Thyroid gland (tissue), 4 donors: Measurements from ENCODE around the gene MCF2L.

Experiments used
- POLR2A ChIP-seq, 2 donors: fragments of 450-650 bp; IDR thresholded peaks; one replicate each; pipeline ENCODE4 v1.6.1; 2017; ENCODE audit warnings: antibody characterized with exemption in 2 of 2, mild to moderate bottlenecking in 2 of 2, moderate library complexity in 1 of 2
- TF ChIP-seq, protein P1 (sequence below), 6 experiments: fragments of 200-600 bp in 3 of 6; fragments of 450-650 bp in 3 of 6; sonication (generic) in 3 of 6; IDR thresholded peaks; one replicate each; pipeline ENCODE4 v1.5.1; 2016 to 2019; ENCODE audit warnings: antibody characterized with exemption in 6 of 6, mild to moderate bottlenecking in 2 of 6, inconsistent platforms in 1 of 6, moderate library complexity in 1 of 6

DNA sequence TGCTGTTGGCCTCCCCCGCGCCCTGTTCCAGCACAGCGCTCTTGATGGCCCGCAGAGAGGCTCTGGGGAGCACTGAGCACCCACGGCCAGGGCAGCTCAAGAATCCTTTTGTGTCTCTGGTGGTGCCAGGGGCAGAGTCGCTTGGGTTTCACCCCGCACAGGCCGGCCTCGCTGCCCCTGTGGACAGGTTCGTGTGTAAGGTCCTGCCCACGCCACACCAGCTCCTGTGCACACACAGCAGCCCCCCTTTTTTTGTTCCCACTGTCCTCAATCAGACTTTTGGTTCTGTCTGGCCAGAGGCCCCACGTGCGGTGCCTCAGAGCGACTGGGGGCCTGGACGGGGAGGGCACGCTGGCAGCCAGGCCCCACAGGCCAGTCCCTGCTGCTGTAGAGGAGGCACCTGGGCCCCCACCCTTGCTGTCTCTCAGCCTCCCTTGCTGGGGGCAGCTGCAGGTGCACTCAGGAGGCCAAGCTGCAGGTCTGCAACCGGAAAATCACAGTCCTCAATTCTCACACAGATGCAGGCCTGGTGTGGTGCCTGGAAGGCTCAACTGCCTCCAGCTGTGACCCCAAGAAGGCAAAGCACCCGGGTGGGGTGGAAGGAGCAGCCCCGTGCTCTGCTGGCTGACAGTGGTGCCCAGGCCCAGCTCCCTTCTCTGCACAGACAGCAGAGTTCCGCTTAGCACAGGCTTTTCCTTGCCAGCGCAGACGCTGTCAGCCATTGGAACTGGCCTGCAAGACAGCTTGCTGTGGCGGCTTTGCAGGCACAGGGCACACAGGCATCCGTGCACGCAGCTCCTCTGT is 124.0 kb downstream of the MCF2L start:
- TF ChIP-seq, protein P1, sequence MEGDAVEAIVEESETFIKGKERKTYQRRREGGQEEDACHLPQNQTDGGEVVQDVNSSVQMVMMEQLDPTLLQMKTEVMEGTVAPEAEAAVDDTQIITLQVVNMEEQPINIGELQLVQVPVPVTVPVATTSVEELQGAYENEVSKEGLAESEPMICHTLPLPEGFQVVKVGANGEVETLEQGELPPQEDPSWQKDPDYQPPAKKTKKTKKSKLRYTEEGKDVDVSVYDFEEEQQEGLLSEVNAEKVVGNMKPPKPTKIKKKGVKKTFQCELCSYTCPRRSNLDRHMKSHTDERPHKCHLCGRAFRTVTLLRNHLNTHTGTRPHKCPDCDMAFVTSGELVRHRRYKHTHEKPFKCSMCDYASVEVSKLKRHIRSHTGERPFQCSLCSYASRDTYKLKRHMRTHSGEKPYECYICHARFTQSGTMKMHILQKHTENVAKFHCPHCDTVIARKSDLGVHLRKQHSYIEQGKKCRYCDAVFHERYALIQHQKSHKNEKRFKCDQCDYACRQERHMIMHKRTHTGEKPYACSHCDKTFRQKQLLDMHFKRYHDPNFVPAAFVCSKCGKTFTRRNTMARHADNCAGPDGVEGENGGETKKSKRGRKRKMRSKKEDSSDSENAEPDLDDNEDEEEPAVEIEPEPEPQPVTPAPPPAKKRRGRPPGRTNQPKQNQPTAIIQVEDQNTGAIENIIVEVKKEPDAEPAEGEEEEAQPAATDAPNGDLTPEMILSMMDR (IDR thresholded peaks at IDR 0.05), result no peak
- no peak for TF ChIP-seq POLR2A (IDR thresholded peaks at IDR 0.05)
